A549 (cell line): ENCODE results near the gene CDHR4.
A peak's percentile ranks its signal among the peaks of the same experiment; 100 is the strongest.

Experiments used
- GATA3 ChIP-seq: IDR thresholded peaks from 2 replicates; pipeline ENCODE4 v1.6.1; 2012; ENCODE audit warnings: borderline replicate concordance
- MAZ ChIP-seq: fragments of 150-350 bp; IDR thresholded peaks from 2 replicates; pipeline ENCODE4 v1.6.1; 2014; ENCODE audit warnings: antibody characterized with exemption, low read depth, low read length, borderline replicate concordance
- MYC ChIP-seq: IDR thresholded peaks from 2 replicates; pipeline ENCODE4 v1.6.1; 2012; ENCODE audit warnings: mild to moderate bottlenecking, inconsistent platforms, low read length, improper control_type of control experiment, borderline replicate concordance
- NFE2L2 ChIP-seq: fragments of 150-350 bp; conservative IDR thresholded peaks from 2 replicates; pipeline ENCODE4 v1.6.1; 2014; ENCODE audit warnings: low read length
- POLR2A ChIP-seq: IDR thresholded peaks from 2 replicates; pipeline ENCODE4 v1.6.1; 2012; ENCODE audit warnings: mild to moderate bottlenecking, low read length
- POLR2AphosphoS2 ChIP-seq: conservative IDR thresholded peaks from 2 replicates; pipeline ENCODE4 v1.6.1; 2012; ENCODE audit warnings: low read length, improper control_type of control experiment, inconsistent platforms
- RFX5 ChIP-seq: fragments of 450-650 bp; IDR thresholded peaks from 2 replicates; pipeline ENCODE4 v1.7.1; 2014; ENCODE audit warnings: antibody characterized with exemption, mild to moderate bottlenecking, moderate library complexity
- SREBF2 ChIP-seq: fragments of 450-650 bp; IDR thresholded peaks from 2 replicates; pipeline ENCODE4 v1.6.1; 2014; ENCODE audit warnings: mild to moderate bottlenecking, moderate library complexity
- ZFP36 ChIP-seq: fragments of 450-650 bp; IDR thresholded peaks from 2 replicates; pipeline ENCODE4 v1.6.1; 2014; ENCODE audit warnings: borderline replicate concordance; ENCODE audit not compliant: partially characterized antibody
- TF ChIP-seq, protein P1 (sequence below): fragments of 200-600 bp; sonication (generic); IDR thresholded peaks from 2 replicates; pipeline ENCODE4 v1.6.1; 2016; ENCODE audit warnings: antibody characterized with exemption, mild to moderate bottlenecking, moderate library complexity
- TF ChIP-seq, protein P2 (sequence below): fragments of >200 bp; sonication (Bioruptor Twin); formaldehyde crosslinking; IDR thresholded peaks from 3 replicates; pipeline ENCODE4 v1.5.1; 2016
- TF ChIP-seq, protein P3 (sequence below): IDR thresholded peaks from 2 replicates; pipeline ENCODE4 v1.6.1; 2012
- TF ChIP-seq, protein P4 (sequence below): IDR thresholded peaks from 2 replicates; pipeline ENCODE4 v1.6.1; 2012
- TF ChIP-seq, protein P5 (sequence below): IDR thresholded peaks from 2 replicates; pipeline ENCODE4 v1.6.1; 2012; ENCODE audit warnings: low read depth, borderline replicate concordance

DNA sequence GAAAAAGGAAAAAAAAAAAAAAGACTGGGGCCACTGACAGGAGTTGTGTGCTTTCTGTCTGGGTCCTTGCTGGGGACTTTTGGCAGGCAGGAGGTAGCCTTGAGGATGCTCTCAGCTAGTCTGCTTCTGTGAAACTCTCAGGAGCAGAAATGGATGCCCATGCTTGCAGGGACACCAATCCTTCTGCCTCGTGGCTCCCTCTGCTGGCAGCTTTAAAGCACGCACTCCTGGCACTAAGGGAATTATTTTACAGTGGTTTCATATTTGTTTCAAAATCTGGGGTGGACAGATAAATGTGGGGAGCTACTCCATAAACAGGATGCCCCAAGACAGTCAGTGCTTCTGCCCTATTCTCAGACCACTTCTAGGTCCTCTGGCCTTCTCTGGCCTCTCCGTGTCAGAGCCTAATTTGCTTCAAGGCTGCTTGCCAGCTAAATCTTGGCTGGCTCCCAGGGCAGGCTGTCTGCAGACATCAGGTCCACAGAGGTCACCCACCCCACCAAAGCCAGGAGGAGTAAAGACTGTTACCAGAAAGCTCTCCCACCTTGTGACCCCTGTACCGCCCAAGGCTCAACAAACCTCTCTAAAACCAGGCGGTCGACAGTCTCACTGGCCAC is 39.6 kb upstream of the CDHR4 start:
- no peak for TF ChIP-seq ZFP36
- TF ChIP-seq RFX5, result no peak
- TF ChIP-seq, protein P1, sequence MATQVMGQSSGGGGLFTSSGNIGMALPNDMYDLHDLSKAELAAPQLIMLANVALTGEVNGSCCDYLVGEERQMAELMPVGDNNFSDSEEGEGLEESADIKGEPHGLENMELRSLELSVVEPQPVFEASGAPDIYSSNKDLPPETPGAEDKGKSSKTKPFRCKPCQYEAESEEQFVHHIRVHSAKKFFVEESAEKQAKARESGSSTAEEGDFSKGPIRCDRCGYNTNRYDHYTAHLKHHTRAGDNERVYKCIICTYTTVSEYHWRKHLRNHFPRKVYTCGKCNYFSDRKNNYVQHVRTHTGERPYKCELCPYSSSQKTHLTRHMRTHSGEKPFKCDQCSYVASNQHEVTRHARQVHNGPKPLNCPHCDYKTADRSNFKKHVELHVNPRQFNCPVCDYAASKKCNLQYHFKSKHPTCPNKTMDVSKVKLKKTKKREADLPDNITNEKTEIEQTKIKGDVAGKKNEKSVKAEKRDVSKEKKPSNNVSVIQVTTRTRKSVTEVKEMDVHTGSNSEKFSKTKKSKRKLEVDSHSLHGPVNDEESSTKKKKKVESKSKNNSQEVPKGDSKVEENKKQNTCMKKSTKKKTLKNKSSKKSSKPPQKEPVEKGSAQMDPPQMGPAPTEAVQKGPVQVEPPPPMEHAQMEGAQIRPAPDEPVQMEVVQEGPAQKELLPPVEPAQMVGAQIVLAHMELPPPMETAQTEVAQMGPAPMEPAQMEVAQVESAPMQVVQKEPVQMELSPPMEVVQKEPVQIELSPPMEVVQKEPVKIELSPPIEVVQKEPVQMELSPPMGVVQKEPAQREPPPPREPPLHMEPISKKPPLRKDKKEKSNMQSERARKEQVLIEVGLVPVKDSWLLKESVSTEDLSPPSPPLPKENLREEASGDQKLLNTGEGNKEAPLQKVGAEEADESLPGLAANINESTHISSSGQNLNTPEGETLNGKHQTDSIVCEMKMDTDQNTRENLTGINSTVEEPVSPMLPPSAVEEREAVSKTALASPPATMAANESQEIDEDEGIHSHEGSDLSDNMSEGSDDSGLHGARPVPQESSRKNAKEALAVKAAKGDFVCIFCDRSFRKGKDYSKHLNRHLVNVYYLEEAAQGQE, result no peak
- no peak for TF ChIP-seq POLR2A
- TF ChIP-seq, protein P2, sequence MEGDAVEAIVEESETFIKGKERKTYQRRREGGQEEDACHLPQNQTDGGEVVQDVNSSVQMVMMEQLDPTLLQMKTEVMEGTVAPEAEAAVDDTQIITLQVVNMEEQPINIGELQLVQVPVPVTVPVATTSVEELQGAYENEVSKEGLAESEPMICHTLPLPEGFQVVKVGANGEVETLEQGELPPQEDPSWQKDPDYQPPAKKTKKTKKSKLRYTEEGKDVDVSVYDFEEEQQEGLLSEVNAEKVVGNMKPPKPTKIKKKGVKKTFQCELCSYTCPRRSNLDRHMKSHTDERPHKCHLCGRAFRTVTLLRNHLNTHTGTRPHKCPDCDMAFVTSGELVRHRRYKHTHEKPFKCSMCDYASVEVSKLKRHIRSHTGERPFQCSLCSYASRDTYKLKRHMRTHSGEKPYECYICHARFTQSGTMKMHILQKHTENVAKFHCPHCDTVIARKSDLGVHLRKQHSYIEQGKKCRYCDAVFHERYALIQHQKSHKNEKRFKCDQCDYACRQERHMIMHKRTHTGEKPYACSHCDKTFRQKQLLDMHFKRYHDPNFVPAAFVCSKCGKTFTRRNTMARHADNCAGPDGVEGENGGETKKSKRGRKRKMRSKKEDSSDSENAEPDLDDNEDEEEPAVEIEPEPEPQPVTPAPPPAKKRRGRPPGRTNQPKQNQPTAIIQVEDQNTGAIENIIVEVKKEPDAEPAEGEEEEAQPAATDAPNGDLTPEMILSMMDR, result peak; percentile 76
- TF ChIP-seq POLR2AphosphoS2, result no peak
- TF ChIP-seq, protein P3, sequence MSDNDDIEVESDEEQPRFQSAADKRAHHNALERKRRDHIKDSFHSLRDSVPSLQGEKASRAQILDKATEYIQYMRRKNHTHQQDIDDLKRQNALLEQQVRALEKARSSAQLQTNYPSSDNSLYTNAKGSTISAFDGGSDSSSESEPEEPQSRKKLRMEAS, result no peak
- TF ChIP-seq, protein P4, sequence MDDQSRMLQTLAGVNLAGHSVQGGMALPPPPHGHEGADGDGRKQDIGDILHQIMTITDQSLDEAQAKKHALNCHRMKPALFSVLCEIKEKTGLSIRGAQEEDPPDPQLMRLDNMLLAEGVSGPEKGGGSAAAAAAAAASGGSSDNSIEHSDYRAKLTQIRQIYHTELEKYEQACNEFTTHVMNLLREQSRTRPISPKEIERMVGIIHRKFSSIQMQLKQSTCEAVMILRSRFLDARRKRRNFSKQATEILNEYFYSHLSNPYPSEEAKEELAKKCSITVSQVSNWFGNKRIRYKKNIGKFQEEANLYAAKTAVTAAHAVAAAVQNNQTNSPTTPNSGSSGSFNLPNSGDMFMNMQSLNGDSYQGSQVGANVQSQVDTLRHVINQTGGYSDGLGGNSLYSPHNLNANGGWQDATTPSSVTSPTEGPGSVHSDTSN, result no peak
- no peak for TF ChIP-seq GATA3
- no peak for TF ChIP-seq MAZ
- TF ChIP-seq SREBF2, result no peak
- TF ChIP-seq NFE2L2, result no peak
- no peak for TF ChIP-seq MYC
- TF ChIP-seq, protein P5, sequence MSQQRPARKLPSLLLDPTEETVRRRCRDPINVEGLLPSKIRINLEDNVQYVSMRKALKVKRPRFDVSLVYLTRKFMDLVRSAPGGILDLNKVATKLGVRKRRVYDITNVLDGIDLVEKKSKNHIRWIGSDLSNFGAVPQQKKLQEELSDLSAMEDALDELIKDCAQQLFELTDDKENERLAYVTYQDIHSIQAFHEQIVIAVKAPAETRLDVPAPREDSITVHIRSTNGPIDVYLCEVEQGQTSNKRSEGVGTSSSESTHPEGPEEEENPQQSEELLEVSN, result no peak
